ENCODE data around the gene CIAO2A.
"Not testable (repeated sequence)": the region's sequence is repeated elsewhere in the genome, so short reads cannot be mapped to it uniquely, and the experiment has no call there.

Gene CIAO2A, protein sequence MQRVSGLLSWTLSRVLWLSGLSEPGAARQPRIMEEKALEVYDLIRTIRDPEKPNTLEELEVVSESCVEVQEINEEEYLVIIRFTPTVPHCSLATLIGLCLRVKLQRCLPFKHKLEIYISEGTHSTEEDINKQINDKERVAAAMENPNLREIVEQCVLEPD

DNA sequence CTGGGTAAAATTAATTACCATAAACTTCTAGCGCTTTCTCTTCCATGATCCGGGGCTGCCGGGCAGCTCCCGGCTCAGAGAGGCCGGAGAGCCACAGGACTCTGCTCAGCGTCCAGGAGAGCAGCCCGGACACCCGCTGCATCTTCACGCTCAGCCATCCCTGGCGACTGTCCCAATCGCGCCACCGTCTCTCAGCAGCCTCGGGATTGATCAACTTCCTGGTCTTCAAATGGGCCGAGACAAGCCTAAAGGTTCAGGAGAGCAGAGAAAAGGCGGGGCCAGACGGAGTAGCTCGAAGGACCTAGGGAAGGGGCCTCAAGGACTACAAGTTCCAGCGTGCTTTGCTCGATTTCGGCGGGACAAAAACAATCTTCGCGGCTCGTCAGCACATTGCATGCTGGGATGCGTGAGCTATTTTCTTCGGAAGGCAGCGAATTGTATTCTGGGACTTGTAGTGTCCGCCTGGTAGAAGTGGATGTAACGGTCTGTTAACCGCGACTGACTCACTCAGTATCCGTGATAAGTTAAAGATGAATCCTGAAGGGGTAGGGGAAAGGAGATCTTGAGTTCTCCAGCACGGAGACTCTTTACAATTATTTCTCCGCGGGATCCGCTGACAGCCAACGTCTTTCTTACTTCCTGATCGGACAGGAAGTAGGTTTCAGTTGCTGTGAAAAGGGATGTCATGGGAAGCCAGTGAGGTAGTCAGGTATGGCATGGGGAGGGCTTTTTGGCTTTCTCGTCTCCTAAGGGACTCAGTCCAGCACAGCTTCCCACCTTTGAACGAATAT, at the start of gene CIAO2A:
CIAO2A (minus strand) TSS at position 212 of the 791 bp plus-strand sequence; CDS start at position 142, 70 bp downstream.
- DNase-seq (ENCODE audit: insufficient read length, low spot score) (peak; percentile 87), FAIRE-seq (peak; percentile 4)

DNA sequence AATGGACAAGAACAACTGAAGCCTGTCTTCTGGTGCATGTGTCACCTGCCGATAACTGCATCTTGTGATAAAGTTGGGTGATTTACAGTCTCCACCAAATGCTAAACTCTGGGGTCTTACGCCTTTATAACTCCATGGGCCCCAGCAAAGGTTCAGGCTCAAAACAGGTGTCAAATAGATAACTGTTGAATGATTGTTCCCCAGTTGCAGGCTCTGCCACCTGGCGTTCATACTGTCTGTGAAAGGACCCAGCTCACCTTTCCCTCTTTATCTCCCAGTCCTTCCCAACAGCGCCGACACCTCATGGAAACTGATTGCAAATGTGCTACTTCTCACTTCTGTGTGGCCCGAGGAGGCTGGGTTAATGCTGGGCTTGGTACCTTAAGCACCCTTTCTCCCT, 49.6 kb upstream of the CIAO2A start:
- DNase-seq (ENCODE audit: insufficient read length, low spot score), result no peak
- no peak for FAIRE-seq

DNA sequence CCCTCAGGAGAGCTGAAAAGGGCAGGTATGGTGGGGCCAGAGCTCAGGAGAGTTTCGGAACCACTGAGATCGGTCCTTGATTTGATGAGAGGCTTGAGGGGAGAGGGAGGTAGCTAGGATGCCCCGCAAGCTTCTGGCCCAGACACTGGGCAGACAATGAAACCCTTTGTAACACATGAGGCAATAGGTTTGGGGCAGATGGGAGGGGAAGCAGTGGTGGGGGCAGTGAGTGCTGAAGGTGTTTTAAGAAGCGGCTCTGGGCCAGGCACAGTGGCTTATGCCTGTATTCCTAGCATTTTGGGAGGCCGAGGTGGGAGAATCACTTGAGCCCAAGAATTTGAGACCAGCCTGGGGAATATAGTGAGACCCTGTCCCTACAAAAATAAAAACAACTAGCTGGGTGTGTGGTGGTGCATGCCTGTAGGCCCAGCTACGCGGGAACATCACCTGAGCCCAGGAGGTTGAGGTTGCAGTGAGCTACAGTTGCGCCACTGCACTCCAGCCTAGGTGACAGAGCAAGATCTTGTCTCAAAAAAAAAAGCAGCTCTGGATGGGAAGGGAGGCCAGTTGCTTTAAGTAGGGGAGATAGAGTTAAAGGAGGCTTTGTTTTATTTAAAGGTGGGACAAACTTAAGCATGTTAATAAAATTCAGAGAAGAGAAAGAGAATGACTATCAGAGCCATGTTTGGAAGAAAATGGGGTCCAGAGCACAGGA, 48.3 kb upstream of the CIAO2A start:
- FAIRE-seq, result no peak
- no peak for DNase-seq (ENCODE audit: insufficient read length, low spot score)

DNA sequence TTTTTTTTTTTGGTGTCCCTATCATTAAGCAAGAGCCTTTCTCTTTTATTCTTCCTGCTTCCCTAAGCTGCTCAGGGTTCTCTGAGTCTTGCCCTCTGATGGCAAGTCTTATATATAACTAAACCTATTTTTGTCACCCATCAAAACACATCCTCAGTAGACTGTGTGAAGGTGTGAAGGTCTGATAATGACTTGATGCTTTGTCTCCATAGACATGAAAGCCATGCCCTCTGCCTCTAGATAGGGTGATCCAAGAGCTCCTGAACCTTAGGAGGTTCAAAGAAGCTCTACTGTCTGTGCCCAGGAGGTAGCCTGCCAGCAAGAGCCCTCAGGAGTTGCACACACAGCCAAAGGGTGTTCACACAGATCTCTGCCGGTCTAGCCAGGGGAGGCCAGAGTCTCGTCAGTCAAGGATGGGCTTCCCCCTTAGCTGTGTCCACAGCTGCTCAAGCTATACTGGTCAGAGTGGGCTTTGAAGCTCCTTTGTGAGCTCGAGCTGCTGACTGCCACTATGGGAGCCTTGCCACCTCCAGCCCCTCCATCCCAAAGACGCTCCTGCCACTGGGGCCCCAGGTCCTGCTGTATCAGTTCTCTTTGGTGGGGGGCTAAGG, 44.8 kb upstream of the CIAO2A start:
- no peak for DNase-seq (ENCODE audit: insufficient read length, low spot score)
- FAIRE-seq, result no peak

DNA sequence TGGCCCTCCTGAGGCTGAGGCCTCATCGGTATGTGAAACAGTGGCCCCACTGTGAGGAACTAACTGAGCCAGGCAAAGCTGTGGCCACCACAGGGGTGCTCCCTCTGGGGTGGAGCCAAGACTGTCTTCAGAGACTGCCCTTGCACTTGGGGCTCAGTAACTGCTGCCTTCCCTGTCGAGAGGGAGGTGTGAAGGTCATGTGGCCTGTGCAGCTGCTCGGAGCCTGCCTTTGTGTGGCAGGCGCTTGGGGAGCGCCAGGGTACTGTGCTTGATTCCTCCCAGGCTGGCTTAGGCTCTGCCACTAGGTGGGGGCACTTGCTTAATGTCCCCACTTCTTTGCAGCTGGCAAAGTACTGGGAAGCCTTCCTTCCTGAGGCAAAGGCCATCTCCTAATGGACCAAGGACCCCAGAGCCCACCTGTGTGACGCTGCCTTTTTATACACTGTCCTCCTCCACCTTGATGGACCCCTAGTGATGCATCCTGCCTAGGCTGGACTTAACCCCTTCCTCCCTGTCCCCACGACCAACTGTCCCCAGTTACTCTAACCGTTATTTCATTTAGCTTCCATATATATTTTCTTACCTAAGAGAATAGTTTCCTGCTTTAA, 43.7 kb upstream of the CIAO2A start:
- DNase-seq (ENCODE audit: insufficient read length, low spot score), result no peak
- FAIRE-seq, result no peak

DNA sequence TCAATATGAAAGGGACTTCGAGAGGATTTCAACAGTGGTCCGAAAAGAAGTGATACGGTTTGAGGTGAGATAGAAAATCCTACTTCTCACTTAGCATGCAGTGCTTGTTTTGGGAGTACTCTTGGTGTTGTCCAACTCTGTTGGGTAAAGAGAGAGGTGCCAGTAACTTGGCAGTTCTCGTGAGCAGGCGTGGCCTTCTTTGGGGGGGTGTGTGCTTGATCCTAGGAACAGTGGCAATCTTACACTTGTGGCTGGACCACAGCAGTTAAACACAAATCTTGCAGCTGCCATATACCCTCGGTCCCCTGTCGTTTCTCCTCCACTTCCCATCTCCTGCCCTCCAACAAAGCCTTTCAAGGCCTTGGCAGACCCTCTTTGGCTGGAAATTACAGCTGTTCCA, 42.7 kb upstream of the CIAO2A start:
- FAIRE-seq (no peak), DNase-seq (ENCODE audit: insufficient read length, low spot score) (no peak)

DNA sequence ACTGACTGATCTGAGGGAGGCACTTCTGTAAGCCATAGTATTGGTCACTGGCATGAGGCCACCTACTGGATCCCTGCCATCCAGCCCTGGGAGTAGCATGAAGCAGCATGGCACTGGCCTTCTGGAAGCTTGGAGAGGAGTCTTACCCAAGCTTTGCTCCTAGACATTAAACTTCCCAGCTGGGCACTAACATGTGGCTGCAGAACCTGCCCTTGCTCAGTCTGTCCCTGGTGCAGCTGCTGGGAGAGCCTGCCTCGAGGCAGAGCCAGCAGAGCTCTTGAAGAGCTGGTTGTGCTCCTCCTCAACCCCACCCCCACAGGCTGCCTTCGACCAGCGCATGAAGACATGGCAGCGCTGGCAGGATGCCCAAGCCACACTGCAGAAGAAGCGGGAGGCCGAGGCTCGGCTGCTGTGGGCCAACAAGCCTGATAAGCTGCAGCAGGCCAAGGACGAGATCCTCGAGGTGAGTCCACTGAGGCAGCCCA, 40.7 kb upstream of the CIAO2A start:
- no peak for DNase-seq (ENCODE audit: insufficient read length, low spot score)
- FAIRE-seq, result no peak

DNA sequence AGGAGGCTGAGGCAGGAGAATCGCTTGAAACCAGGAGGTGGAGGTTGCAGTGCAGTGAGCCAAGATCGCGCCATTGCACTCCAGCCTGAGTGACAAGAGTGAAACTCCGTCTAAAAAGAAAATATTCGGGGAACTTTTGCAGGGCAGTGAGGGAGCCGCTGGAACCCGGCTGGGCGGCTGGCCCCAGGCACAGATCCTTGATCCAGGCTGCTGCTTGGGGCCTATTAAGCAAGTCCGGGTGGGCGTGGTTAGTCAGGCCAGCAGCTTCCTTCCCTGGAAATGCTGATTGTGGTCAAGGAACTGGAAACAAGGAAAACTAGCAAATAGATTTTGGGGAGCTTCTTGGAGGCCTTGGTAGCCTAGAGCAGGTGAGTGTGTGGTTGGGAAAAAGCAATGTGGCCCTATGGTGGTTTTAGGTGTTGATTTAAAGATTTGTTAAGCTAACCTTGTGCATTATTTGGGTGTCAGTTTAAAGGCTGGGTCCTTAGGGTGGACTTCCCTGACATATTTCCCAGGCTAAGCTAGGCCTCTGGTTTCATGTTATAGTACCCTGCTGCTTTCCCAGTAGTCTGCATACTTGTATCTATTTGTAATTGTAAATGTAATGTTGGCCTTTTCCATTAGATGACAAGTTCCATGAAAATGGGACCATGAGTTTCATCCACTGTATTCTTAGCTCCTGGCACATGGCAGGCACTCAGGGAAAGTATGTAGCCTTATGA, 40.1 kb upstream of the CIAO2A start:
- no peak for FAIRE-seq
- no peak for DNase-seq (ENCODE audit: insufficient read length, low spot score)

DNA sequence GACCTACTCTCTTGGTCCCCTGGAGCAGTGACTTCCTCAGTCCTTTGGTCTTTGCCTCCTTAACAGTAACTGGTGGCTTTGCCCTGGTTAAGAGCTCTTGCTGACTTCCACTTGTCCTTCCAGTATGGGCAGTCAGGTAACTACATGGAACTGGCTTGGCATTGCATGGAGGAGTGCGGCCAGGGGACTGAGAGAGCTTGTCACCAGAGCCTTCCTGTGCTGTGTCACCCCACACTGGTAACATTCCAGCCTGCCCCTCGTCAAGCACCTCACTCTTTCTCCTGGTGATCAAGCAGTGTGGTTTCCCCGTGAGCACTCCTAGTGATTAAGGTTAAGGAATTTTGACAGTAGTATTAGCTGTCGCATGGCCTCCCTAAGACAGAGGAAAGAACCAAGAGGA, 38.6 kb upstream of the CIAO2A start:
- no peak for DNase-seq (ENCODE audit: insufficient read length, low spot score)
- FAIRE-seq, result no peak

DNA sequence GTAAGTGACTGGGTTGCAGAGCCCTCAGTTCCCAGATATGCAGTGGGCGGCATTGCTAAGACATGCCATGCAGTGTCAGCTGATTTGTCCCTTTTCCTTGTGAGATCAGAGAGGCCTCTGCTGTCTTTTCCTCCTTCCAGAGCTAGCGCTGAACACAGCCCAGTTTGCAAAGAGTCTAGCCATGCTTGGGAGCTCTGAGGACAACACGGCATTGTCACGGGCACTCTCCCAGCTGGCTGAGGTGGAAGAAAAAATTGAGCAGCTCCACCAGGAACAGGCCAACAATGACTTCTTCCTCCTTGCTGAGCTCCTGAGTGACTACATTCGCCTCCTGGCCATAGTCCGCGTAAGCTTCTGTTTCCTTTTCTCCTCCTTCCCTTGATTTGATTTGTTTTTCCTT, 37.9 kb upstream of the CIAO2A start:
- DNase-seq (ENCODE audit: insufficient read length, low spot score), result no peak
- no peak for FAIRE-seq

DNA sequence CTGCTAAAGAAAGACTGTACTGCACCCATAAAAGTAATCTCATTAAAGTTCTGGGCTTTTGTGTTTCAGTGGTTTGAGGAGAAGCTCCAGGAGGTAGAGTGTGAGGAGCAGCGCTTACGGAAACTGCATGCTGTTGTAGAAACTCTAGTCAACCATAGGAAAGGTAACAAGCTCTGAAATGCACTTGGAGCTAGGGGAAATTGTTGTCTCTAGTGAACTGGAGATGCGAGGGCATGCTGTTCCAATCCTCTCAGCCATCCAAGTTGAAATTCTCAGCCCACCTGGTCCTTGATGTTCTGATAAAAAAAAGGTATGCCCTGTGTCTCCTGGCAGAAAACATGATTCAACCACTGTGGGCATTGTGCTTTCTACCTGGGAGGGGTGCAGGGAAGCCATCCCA, 36.5 kb upstream of the CIAO2A start:
- no peak for FAIRE-seq
- no peak for DNase-seq (ENCODE audit: insufficient read length, low spot score)

DNA sequence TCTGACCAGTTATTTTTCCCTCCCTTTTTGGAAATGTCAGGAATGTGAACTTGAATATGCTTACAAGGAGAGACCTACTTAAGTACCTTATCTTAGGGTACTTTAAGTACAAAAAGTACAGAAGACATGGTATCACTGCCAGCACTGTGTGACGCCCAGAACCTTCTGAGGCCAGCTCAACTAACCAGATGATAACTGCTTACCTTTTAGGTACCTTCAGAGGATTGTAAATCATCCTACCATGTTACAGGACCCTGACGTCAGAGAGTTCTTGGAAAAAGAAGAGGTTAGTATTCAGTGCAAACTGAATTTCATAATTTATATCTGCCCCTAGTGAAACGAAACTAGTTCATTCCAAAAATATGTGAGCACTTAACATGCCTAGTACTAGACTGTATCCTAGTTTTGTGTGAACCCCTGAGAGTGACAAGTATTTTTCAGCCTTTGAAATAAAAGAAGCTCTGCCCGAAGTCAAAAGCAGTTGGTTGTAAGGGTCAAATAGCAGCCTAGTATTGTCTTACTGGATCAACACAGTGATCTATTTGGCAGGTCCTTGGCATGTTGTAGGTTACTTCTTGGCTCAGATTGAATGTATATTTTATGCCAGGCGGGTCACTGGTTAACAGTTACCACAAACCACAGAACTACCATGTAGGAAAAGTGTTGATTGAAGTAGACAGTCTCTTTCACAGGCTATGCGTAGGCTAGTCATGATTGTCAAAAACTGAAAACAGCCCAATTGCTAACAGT, 34.1 kb upstream of the CIAO2A start:
- DNase-seq (ENCODE audit: insufficient read length, low spot score) (no peak), FAIRE-seq (no peak)

DNA sequence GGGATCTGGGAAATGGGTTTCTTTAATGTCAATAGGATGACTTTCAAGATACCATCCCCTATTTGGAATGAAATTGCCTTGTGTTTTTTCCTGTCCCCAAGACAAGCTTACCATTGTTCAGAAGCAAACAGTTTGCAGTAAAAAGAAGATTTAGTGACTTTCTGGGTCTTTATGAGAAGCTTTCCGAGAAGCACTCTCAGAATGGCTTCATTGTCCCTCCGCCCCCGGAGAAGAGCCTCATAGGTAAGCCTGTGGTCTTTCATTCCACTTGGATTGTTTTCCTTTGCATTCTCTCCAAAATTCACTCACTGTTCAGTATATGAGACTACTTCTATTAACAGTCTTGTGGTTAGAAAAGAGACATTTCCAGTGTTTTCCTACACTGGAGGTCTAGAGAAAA, 32.3 kb upstream of the CIAO2A start:
- FAIRE-seq (no peak), DNase-seq (ENCODE audit: insufficient read length, low spot score) (no peak)

DNA sequence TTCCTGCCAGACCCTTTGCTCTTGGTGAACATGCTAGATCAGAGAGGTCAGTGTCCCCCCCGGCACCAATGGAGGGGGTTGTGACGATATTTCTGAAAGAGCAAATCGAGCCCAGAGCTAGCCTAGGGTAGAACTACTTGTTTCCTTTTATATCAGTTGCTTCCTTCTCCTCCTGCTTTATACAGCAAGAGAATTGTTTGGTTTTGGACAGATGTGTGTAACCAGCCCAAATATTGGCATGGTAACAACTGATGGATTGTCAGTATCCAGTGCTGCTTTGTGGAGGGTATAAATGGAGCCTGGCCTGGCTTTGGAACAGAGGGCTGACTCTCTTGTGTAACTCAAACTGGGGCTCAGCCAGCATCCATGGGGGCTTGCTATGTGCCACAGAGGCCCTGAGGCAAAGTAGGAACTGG, 29.3 kb upstream of the CIAO2A start:
- no peak for FAIRE-seq
- no peak for DNase-seq (ENCODE audit: insufficient read length, low spot score)

DNA sequence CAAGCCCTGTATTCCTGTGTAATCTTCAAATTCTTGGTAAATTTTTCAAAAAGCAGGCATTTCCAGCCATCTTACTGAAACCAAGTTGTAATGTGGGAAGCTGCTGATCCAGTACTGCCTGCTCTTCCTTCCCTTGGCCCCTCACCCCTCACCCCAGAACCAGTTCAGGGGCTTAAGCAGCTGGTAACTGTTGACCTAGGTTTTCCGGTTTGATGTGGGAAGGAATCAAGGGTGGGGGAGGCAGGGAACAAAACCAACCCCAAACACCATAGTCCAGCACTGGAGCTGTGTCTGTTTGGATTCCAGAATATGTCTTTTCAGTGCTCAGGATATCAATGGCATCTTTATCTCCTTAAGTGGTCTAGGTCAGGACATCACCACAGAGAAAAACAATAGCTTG, 28.8 kb upstream of the CIAO2A start:
- DNase-seq (ENCODE audit: insufficient read length, low spot score), result no peak
- FAIRE-seq, result no peak

DNA sequence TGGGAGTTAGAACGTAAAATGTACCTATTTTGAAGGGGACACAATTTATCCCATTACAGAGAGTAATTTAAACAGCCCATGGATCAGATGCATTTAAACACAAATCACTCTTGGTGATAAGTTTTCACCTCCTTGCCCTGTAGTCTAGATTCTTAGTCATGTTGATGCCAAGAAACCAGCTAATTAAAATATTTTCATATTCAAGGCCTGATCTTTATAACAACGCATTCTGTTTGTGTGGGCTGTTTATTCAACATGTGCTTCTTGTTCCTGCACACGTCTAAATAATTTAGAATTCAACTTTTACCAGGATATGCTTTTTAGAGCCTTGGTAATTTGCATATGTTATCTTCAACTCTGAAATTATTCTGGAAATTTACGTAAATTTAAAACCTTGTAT, 28.0 kb upstream of the CIAO2A start:
- DNase-seq (ENCODE audit: insufficient read length, low spot score) (no peak), FAIRE-seq (no peak)

DNA sequence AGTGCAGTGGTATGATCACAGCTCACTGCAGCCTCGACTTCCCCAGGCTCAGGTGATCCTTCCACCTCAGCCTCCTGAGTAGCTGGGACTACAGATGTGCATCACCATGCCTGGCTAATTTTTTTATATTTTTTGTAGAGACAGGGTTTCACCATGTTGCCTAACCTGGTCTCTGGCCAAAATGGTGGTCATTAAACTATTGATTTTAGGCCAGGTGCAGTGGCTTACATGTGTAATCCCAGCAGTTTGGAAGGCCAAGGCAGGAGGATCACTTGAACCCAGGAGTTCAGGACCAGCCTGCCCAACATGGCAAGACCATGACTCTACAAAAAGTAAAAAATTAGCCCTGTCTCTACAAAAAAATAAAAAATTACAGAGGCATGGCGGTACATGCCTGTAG, 26.7 kb upstream of the CIAO2A start:
- DNase-seq (ENCODE audit: insufficient read length, low spot score); FAIRE-seq: not testable (repeated sequence)

DNA sequence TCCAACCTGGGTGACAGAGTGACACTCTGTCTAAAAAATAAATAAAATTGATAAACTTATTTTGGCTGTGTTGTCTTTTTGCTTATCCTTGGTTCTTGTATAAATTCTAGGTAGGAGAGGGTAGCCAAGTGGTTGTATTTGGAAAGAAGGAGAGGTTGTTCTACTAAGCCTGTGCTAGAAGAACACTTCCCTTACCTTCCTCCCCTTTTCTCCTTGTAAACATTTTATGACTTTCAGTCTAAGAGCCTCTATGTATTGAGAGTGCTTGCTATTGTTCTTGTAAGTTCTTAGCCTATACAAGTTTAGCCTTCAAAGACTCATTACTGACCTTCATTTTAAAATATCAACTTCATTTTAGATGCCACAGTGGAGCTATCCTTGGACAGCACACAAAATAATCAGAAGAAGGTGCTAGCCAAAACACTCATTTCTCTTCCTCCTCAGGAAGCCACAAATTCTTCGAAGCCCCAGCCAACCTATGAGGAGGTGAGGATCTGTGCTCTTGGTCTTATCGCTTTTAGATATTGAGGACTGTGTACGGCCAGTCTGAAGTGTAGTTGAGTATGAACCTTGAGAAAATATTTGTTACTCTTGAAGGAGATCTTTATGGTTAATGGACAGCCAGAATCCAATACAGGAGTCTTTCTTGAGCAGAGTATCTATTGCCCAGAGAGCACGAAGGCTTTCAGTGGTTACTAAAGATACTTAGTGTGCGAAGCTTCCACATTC, 24.3 kb upstream of the CIAO2A start:
- no peak for DNase-seq (ENCODE audit: insufficient read length, low spot score)
- FAIRE-seq, result no peak

DNA sequence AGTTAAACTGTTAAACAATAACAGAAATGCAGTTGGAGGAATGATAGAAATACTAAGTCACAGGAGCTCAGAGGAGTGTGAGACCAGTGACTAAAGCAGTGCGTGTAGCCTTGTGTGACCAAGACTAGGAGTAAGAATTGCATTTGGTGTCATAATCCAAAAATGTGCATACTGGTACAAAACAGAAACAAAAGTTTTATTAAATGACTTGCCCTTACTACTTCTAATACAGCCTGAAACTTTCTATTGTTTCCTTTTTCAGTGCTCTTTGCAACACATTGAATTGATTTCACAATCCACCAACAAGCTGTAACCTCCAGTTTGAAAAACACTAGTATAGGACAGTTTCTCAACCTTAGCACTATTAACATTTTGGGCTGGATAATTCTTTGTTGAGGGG, 19.3 kb upstream of the CIAO2A start:
- DNase-seq (ENCODE audit: insufficient read length, low spot score), result no peak

More for the DNA sequence above, 19.3 kb upstream of the CIAO2A start:
- FAIRE-seq, result no peak
